A549 treated with dexamethasone at 1 μM for 4 hours (cell line): ENCODE measurements around the gene ZNF273. TPM values are rescaled to one million over a fixed set of nuclear protein-coding genes. Genes with fewer than 3 reads are reported as not detected.

Experiments
- total RNA-seq: library from RNA; stranded (reverse); fragments of 200-300 nt; extraction: Qiagen RNA extraction; gene quantifications from 5 replicates; pipeline ENCODE4 v1.2.3, GENCODE V29; 2022

ZNF273 gene
- total RNA-seq: 1.7 to 2.6 TPM (median 2.3 TPM) in 5 replicates

GRCh38 chr7:64902806-64903721 lies at the start of gene ZNF273:
TSS of gene ZNF273 (plus strand) at chr7:64903273. CDS start at chr7:64903318, 45 bp downstream.

Other genes with a start within 250 kb of the ZNF273 start
- 2.4 to 3.9 TPM (median 3.4 TPM) in 5 replicates for gene ZNF107, start 237.1 kb upstream of the ZNF273 start, total RNA-seq
- gene ZNF138, start 108.8 kb upstream of the ZNF273 start, total RNA-seq: 2.5 to 3.2 TPM (median 3.0 TPM) in 5 replicates
- gene ZNF117, start 87.8 kb downstream of the ZNF273 start, total RNA-seq: 0.15 to 0.21 TPM (median 0.17 TPM) in 5 replicates
- 1.9 to 3.7 TPM (median 3.1 TPM) in 5 replicates for gene ERV3-1, start 103.4 kb downstream of the ZNF273 start, total RNA-seq